ENCODE measurements around the gene UBE2G1. TPM values are rescaled to one million over a fixed set of nuclear protein-coding genes. Genes with fewer than 3 reads are reported as not detected.

UBE2G1 gene
- total RNA-seq, 1 experiment from 2014 or later, result 49.7 TPM

- no peak for DNase-seq (ENCODE audit: low read depth)
Observed at GRCh38 chr17:4248504-4249277, 117.8 kb downstream of the UBE2G1 start.

GRCh38 chr17:4247971-4248388 lies 118.5 kb downstream of the UBE2G1 start:
- no peak for DNase-seq (ENCODE audit: low read depth)

GRCh38 chr17:4247361-4247970 lies 119.0 kb downstream of the UBE2G1 start:
- no peak for DNase-seq (ENCODE audit: low read depth)

GRCh38 chr17:4246674-4247073 lies 119.8 kb downstream of the UBE2G1 start:
- DNase-seq (ENCODE audit: low read depth), result no peak

- DNase-seq (ENCODE audit: low read depth), result no peak
Observed at GRCh38 chr17:4241535-4241934, 124.9 kb downstream of the UBE2G1 start.

GRCh38 chr17:4236456-4236855 lies 130.0 kb downstream of the UBE2G1 start:
- DNase-seq (ENCODE audit: low read depth), result peak; percentile 21

- DNase-seq (ENCODE audit: low read depth), result no peak
Observed at GRCh38 chr17:4235372-4236279, 130.8 kb downstream of the UBE2G1 start.

GRCh38 chr17:4234401-4234800 lies 132.1 kb downstream of the UBE2G1 start:
- no peak for DNase-seq (ENCODE audit: low read depth)

- no peak for DNase-seq (ENCODE audit: low read depth)
Observed at GRCh38 chr17:4233668-4234258, 132.7 kb downstream of the UBE2G1 start.

- DNase-seq (ENCODE audit: low read depth), result peak; percentile 58
Observed at GRCh38 chr17:4232168-4232813, 134.2 kb downstream of the UBE2G1 start.

- peak; percentile 94 for DNase-seq (ENCODE audit: low read depth)
Observed at GRCh38 chr17:4229627-4230541, 136.6 kb downstream of the UBE2G1 start.

GRCh38 chr17:4221899-4222659 lies 144.4 kb downstream of the UBE2G1 start:
- no peak for DNase-seq (ENCODE audit: low read depth)

- no peak for DNase-seq (ENCODE audit: low read depth)
Observed at GRCh38 chr17:4221163-4221562, 145.3 kb downstream of the UBE2G1 start.

- DNase-seq (ENCODE audit: low read depth), result no peak
Observed at GRCh38 chr17:4220655-4221054, 145.8 kb downstream of the UBE2G1 start.

Other genes with a start within 250 kb of the UBE2G1 start
- gene ZZEF1, start 223.6 kb downstream of the UBE2G1 start, total RNA-seq (2014; rRNA removed), result 19.0 and 19.2 TPM in 2 replicates
- 15.3 and 16.2 TPM in 2 replicates for gene CYB5D2, start 223.5 kb downstream of the UBE2G1 start, total RNA-seq (2014; rRNA removed)
- 21.3 and 26.5 TPM in 2 replicates for gene ANKFY1, start 102.7 kb downstream of the UBE2G1 start, total RNA-seq (2014; rRNA removed)
- not detected in 2 replicates for gene SPNS3, start 67.3 kb upstream of the UBE2G1 start, total RNA-seq (2014; rRNA removed)
- 0.06 and 0.23 TPM in 2 replicates for gene SPNS2, start 132.2 kb upstream of the UBE2G1 start, total RNA-seq (2014; rRNA removed)
- gene MYBBP1A, start 188.7 kb upstream of the UBE2G1 start, total RNA-seq (2014; rRNA removed), result 58.8 and 69.1 TPM in 2 replicates
- not detected in 2 replicates for gene GGT6, start 193.9 kb upstream of the UBE2G1 start, total RNA-seq (2014; rRNA removed)
- not detected in 2 replicates for gene SMTNL2, start 217.9 kb upstream of the UBE2G1 start, total RNA-seq (2014; rRNA removed)